Esophagus squamous epithelium (tissue), 5 donors: ENCODE measurements around the gene RNF130. TPM values are rescaled to one million over a fixed set of nuclear protein-coding genes. Genes with fewer than 3 reads are reported as not detected.

Source experiments
- DNase-seq: peaks from one replicate; lab custom pipeline; 2025; lab: John Stamatoyannopoulos, UW
- H3K27ac ChIP-seq, 4 donors: fragments of 200-600 bp; sonication (generic); one replicate each; pipeline ENCODE4 v1.5.1; 2016 to 2019; ENCODE audit warnings: mild to moderate bottlenecking in 1 of 4
- H3K27me3 ChIP-seq, 4 donors: fragments of 200-600 bp; sonication (generic); 1 replicate in 3 of 4; 2 replicates in 1 of 4; pipeline versions ENCODE4 v1.5.1 to v1.6.0; 2017 to 2021; ENCODE audit warnings: antibody characterized with exemption in 1 of 4
- H3K36me3 ChIP-seq, 3 donors: fragments of 200-600 bp; sonication (generic); one replicate each; pipeline ENCODE4 v1.5.1; 2016 to 2019
- H3K4me1 ChIP-seq, 3 donors: fragments of 200-600 bp; sonication (generic); one replicate each; pipeline ENCODE4 v1.5.1; 2017 to 2019
- H3K4me3 ChIP-seq, 4 donors: fragments of 200-600 bp; sonication (generic); 1 replicate in 3 of 4; 2 replicates in 1 of 4; pipeline ENCODE4 v1.5.1; 2016 to 2019; ENCODE audit warnings: mild to moderate bottlenecking in 2 of 4, moderate library complexity in 1 of 4
- H3K9me3 ChIP-seq, 3 donors: fragments of 200-600 bp; sonication (generic); one replicate each; pipeline ENCODE4 v1.5.1; 2016 to 2019
- CTCF ChIP-seq, 6 experiments: fragments of 450-650 bp in 4 of 6; fragments of 200-600 bp in 2 of 6; sonication (generic) in 2 of 6; IDR thresholded peaks; one replicate each; pipeline ENCODE4 v1.5.1; 2016 to 2019; ENCODE audit warnings: antibody characterized with exemption in 6 of 6, mild to moderate bottlenecking in 4 of 6, moderate library complexity in 4 of 6
- POLR2A ChIP-seq, 4 donors: fragments of 450-650 bp; IDR thresholded peaks; one replicate each; pipeline ENCODE4 v1.6.1; 2017; ENCODE audit warnings: antibody characterized with exemption in 4 of 4, mild to moderate bottlenecking in 4 of 4, moderate library complexity in 3 of 4
- WGBS, 2 donors: methylation state at CpG; one replicate each; pipeline ENCODE4 v1.1.5; 2018; 5-methylcytosine and 5-hydroxymethylcytosine counted together
- intact Hi-C: fragments of 100-400 bp; cut with DNase I; formaldehyde crosslinking; loops from one replicate; pipeline ENCODE4 v1.15.0; 2022
- total RNA-seq, 4 donors: library from RNA; depleted of rRNA; stranded (reverse); fragments of >200 nt; gene quantifications; one replicate each; pipeline ENCODE4 v1.1.0, GENCODE V29; 2016
- donor health status: DM: yes; HTN: yes; CAD: no.

Gene RNF130
- total RNA-seq, 4 donors from 2014 or later, result 9.1 to 54.6 (median 19.1) TPM

DNA sequence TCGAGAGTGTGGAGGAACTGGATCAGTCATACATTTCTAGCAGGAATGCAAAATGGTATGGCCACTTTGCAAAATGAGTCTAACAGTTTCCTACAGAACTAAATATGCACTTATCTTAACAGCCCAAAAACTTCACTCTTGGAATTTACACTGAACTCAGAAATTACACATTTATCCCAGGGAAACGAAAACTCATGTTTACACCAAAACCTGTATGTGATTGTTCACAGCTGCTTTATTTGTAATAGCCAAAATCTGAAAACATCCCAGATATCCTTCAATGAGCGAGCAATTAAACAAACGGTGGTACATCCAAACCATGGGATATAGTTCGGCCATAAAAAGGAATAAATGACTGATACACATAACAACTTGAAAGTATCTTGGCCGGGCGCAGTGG is 62.0 kb downstream of the RNF130 start:
- Histone ChIP-seq H3K27ac (no peak overlapping the region), H3K9me3 (no peaks in the 10 kb centered on the region), H3K27me3 (no peaks in the 10 kb centered on the region), H3K36me3 (peaks cover 0 to 21% (median 0%) of the 10 kb centered on the region in 3 donors), H3K4me1 (peaks cover 0 to 8% (median 0%) of the 10 kb centered on the region in 3 donors), H3K4me3 (no peak overlapping the region)
- DNase-seq, result no peak
- no peak for TF ChIP-seq POLR2A (IDR thresholded peaks at IDR 0.05)
- no peak for TF ChIP-seq CTCF (IDR thresholded peaks at IDR 0.05)
- 72 to 91% methylated on average over 7 of the region's 7 CpGs for WGBS, 2 donors
- intact Hi-C loops, result no loop called here

GRCh38 chr5:180008433-180008832 is 63.1 kb downstream of the RNF130 start:
- TF ChIP-seq POLR2A (IDR thresholded peaks at IDR 0.05) (no peak), CTCF (IDR thresholded peaks at IDR 0.05) (no peak)
- no peaks in the 10 kb centered on the region for H3K9me3 ChIP-seq
- 89 to 96% methylated on average over 6 to 7 of the region's 7 CpGs for WGBS, 2 donors
- DNase-seq, result no peak
- H3K4me3 ChIP-seq, result no peak overlapping the region
- H3K36me3 ChIP-seq, result peaks cover 0 to 21% (median 0%) of the 10 kb centered on the region in 3 donors
- H3K27ac ChIP-seq, result no peak overlapping the region
- intact Hi-C loops, result no loop called here
- peaks cover 0 to 8% (median 0%) of the 10 kb centered on the region in 3 donors for H3K4me1 ChIP-seq
- H3K27me3 ChIP-seq, result no peaks in the 10 kb centered on the region

- no peaks in the 10 kb centered on the region for H3K27me3 ChIP-seq
- TF ChIP-seq CTCF (IDR thresholded peaks at IDR 0.05) (no peak), POLR2A (IDR thresholded peaks at IDR 0.05) (no peak)
- 52 to 56% methylated on average over 8 of the region's 8 CpGs for WGBS, 2 donors
- H3K4me3 ChIP-seq, result no peak overlapping the region
- peaks cover 0 to 16% (median 0%) of the 10 kb centered on the region in 3 donors for H3K36me3 ChIP-seq
- intact Hi-C loops, result no loop called here
- peaks cover 0 to 8% (median 0%) of the 10 kb centered on the region in 3 donors for H3K4me1 ChIP-seq
- peak overlapping the region in 1 of 4 donors; percentile 34 for H3K27ac ChIP-seq
- no peak for DNase-seq
- no peaks in the 10 kb centered on the region for H3K9me3 ChIP-seq
These were observed 64.0 kb downstream of the RNF130 start for GRCh38 chr5:180007582-180007981.

DNA sequence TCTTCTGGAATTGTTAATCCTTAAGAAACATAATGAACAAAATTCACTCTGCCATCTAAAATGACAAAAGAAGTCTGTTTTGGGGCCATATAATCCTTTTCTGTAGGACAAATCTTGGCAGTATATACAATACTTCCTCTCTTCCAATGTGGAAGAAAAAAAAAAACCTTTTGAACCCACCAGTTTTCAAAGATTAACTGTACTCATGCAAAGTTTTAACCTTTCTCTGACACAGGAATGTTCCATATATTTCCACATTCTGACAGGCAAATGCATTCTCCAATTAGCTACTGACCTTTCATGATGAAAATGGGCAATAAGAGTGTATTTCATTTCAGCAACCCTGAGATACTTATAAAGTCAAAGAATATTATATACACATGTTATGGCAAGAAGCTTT is 65.4 kb downstream of the RNF130 start:
- Histone ChIP-seq H3K27ac (no peak overlapping the region), H3K9me3 (no peaks in the 10 kb centered on the region), H3K27me3 (no peaks in the 10 kb centered on the region), H3K36me3 (peaks cover 0 to 19% (median 0%) of the 10 kb centered on the region in 3 donors), H3K4me1 (peaks cover 0 to 8% (median 0%) of the 10 kb centered on the region in 3 donors), H3K4me3 (no peak overlapping the region)
- no peak for DNase-seq
- TF ChIP-seq CTCF (IDR thresholded peaks at IDR 0.05), result no peak
- intact Hi-C loops, result no loop called here

- DNase-seq, result no peak
- intact Hi-C loops, result no loop called here
- Histone ChIP-seq H3K27ac (no peak overlapping the region), H3K4me1 (peaks cover 0 to 8% (median 0%) of the 10 kb centered on the region in 3 donors), H3K27me3 (no peaks in the 10 kb centered on the region), H3K9me3 (no peaks in the 10 kb centered on the region), H3K4me3 (no peak overlapping the region), H3K36me3 (peaks cover 0 to 18% (median 0%) of the 10 kb centered on the region in 3 donors)
- no peak for TF ChIP-seq CTCF (IDR thresholded peaks at IDR 0.05)
- WGBS, 2 donors, result 91 to 96% methylated on average over 7 of the region's 7 CpGs
These were observed 68.4 kb downstream of the RNF130 start for GRCh38 chr5:180003127-180003526.
